Muscle of leg (tissue), 11 donors: ENCODE results near the gene ADAMTS5. TPM values are rescaled to one million over a fixed set of nuclear protein-coding genes. Genes with fewer than 3 reads are reported as not detected.

Source experiments
- DNase-seq: peaks from one replicate; pipeline ENCODE4 v3.0.0; 2013
- H3K27ac ChIP-seq: one replicate; pipeline ENCODE4 v1.5.1; 2013; ENCODE audit warnings: mild to moderate bottlenecking, low read length, control low read depth
- H3K27me3 ChIP-seq: one replicate; pipeline ENCODE4 v1.6.1; 2013; ENCODE audit warnings: low read length; ENCODE audit not compliant: control insufficient read depth, insufficient read depth
- H3K36me3 ChIP-seq: one replicate; pipeline ENCODE4 v1.6.1; 2013; ENCODE audit warnings: low read length; ENCODE audit not compliant: control insufficient read depth, insufficient read depth
- H3K4me1 ChIP-seq: one replicate; pipeline ENCODE4 v1.6.1; 2013; ENCODE audit warnings: low read length; ENCODE audit not compliant: control insufficient read depth, insufficient read depth
- H3K4me3 ChIP-seq: one replicate; pipeline ENCODE4 v1.5.1; 2013; ENCODE audit warnings: low read length, control low read depth
- H3K9me3 ChIP-seq: replicated peaks from 2 replicates; pipeline ENCODE4 v1.6.1; 2013; ENCODE audit warnings: low read depth, low read length; ENCODE audit not compliant: control insufficient read depth
- WGBS: methylation state at CpG from one replicate; pipeline ENCODE4 v1.1.5; 2013; ENCODE audit warnings: missing lambda C conversion rate; ENCODE audit not compliant: insufficient coverage; 5-methylcytosine and 5-hydroxymethylcytosine counted together
- polyA plus RNA-seq, 8 donors: library from polyadenylated mRNA; unstranded; fragments of 120-200 nt; gene quantifications; one replicate each; pipeline versions ENCODE4 v1.2.1 to v1.2.3, GENCODE V29; 2013; ENCODE audit warnings: inconsistent platforms in 1 of 8, low replicate concordance in 1 of 8; ENCODE audit not compliant: insufficient read length in 8 of 8, insufficient read depth in 1 of 8
- total RNA-seq: library from RNA; stranded (reverse); fragments of 120-200 nt; gene quantifications from one replicate; pipeline ENCODE4 v1.2.4, GENCODE V29; 2013

Gene ADAMTS5
- total and polyA plus RNA-seq, 9 donors: 9.4 to 21.3 (median 13.4) TPM

DNA sequence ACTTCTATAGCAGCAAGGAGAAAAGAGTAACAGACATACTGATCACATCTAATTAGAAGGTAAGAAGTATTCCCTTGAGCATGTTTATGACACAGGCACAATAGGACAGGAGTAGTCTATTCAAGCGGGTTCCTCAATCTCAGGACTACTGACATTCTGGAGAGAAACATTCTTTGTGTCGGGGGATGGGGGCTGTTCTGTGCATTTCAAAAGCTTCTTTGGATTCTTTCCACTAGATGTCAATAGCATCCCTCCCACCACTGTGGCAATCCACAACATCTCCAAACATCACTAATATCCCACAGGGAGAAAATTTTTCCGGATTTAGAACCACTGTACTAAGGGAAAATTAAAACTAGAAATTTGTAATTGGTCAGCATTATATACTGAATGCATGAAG, 56.9 kb downstream of the ADAMTS5 start:
- no CpG with 5 or more reads among the region's 3 CpGs for WGBS
- no peaks in the 10 kb centered on the region for H3K36me3 ChIP-seq
- no peak for DNase-seq

DNA sequence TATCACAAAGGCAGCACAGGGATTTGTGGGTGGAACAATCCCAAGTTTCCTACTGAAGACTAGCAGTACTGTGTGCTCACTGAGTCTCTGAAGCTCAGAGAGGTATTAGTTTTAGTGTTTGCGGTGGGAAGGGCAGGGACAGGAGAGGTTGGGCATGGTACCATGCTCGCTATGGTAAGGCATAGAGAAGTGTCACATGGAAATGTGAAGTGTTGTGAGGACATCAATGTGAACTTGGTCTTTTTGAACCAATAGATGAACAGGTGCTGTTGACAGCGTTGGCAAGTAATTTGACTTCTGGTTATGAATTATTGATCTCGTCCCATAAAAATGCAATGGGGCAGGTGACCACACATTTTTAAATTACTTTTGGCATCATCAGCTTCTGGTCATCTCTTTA, 65.9 kb downstream of the ADAMTS5 start:
- Histone ChIP-seq H3K9me3 (no peaks in the 10 kb centered on the region), H3K4me3 (no peak overlapping the region), H3K36me3 (no peaks in the 10 kb centered on the region), H3K27ac (no peak overlapping the region), H3K4me1 (no peaks in the 10 kb centered on the region), H3K27me3 (no peaks in the 10 kb centered on the region)
- WGBS: 80% methylated on average over 3 of the region's 4 CpGs
- no peak for DNase-seq

More for the DNA sequence above, 56.9 kb downstream of the ADAMTS5 start:
- Histone ChIP-seq H3K4me3 (no peak overlapping the region), H3K27ac (no peak overlapping the region), H3K9me3 (peaks cover 5% of the 10 kb centered on the region), H3K27me3 (no peaks in the 10 kb centered on the region), H3K4me1 (no peaks in the 10 kb centered on the region)

DNA sequence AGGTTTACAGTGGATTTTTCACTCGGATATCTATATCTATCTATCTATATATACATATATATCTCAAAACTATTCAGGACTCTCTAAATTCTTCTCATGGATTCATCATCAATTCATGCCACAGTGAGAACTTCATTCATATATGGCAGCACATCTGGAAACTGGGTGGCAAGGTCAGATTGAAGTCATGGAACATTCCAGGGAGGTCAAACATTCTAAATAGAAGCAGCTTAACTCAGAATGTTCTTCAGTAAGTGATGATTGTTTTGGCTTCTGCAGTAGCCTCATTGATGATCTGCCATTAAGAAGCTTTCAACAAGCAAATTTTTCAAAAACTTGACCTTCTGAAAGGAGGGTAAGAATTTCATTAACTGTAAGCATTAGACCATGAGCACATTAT, 74.7 kb downstream of the ADAMTS5 start:
- no CpG with 5 or more reads among the region's 1 CpG for whole genome bisulfite sequencing
- no peaks in the 10 kb centered on the region for H3K27me3 ChIP-seq
- no peak overlapping the region for H3K4me3 ChIP-seq
- no peaks in the 10 kb centered on the region for H3K9me3 ChIP-seq
- H3K27ac ChIP-seq: no peak overlapping the region
- H3K4me1 ChIP-seq: no peaks in the 10 kb centered on the region
- no peak for DNase-seq
- H3K36me3 ChIP-seq: no peaks in the 10 kb centered on the region

DNA sequence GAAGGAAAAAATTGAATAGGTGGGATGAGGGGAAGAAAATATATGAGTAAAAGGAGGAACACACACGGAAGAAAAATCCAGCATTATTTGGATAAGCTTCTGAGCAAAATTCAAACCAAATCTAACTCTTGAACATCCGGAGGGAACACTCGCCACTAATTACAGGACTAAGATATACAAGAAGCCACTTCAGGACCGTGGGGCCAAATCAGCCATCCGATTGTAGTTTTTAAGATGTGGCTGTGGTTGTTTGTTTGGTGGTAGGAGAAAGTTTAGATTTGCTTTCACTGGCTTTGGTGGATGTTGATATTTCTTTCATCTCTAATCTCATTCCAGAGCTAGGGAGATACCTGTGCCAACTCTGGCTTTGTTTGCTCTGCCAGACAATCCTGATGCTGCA, 78.0 kb downstream of the ADAMTS5 start:
- WGBS: no CpG with 5 or more reads among the region's 5 CpGs
- Histone ChIP-seq H3K36me3 (no peaks in the 10 kb centered on the region), H3K4me3 (no peak overlapping the region), H3K27ac (no peak overlapping the region), H3K4me1 (no peaks in the 10 kb centered on the region), H3K27me3 (no peaks in the 10 kb centered on the region), H3K9me3 (no peaks in the 10 kb centered on the region)
- DNase-seq: no peak

DNA sequence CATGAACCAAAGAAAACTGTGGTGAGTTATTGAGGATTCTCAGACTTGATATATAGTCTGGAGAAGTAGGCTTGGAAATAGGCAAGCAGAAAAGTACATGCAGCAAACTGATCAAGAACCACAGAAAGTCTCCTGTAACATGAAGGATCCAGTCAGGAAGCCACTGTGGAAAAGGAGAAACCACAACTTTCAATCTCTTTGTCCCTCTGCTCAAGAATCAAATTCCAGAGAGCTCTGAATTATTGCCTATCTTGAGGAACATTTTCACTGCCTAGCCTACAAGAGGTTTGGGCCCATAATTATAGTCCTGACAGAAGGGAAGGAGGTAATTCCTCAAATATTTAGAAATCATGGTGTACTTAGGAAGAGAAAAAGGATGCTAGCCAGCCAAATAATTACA, 78.6 kb downstream of the ADAMTS5 start:
- DNase-seq: no peak
- H3K27ac ChIP-seq: no peak overlapping the region
- H3K27me3 ChIP-seq: no peaks in the 10 kb centered on the region
- H3K4me3 ChIP-seq: no peak overlapping the region
- no peaks in the 10 kb centered on the region for H3K4me1 ChIP-seq
- no peaks in the 10 kb centered on the region for H3K9me3 ChIP-seq
- H3K36me3 ChIP-seq: no peaks in the 10 kb centered on the region

DNA sequence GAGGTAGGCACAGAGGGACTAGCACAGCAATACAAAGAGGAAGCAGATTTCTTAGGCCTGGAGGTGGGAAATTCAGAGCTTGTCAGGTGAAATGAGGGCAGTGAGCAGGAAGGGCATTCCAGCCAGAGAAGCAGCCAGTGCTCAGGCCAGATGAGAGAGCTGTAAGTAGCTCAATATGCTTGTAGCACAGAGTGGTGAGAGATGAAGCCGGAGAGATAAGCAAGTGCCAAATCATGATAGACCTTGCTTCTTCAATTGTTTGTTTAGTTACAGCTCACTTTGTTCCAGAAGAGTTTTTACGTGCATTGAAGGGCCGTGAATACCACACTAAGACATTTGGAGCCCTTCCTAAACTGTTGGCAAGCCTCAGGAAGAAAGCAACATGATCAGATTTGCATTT, 79.6 kb downstream of the ADAMTS5 start:
- Histone ChIP-seq H3K4me1 (no peaks in the 10 kb centered on the region), H3K27ac (no peak overlapping the region), H3K36me3 (no peaks in the 10 kb centered on the region), H3K4me3 (no peak overlapping the region), H3K9me3 (no peaks in the 10 kb centered on the region), H3K27me3 (no peaks in the 10 kb centered on the region)
- no peak for DNase-seq
- WGBS: 60% methylated on average over 1 of the region's 3 CpGs

DNA sequence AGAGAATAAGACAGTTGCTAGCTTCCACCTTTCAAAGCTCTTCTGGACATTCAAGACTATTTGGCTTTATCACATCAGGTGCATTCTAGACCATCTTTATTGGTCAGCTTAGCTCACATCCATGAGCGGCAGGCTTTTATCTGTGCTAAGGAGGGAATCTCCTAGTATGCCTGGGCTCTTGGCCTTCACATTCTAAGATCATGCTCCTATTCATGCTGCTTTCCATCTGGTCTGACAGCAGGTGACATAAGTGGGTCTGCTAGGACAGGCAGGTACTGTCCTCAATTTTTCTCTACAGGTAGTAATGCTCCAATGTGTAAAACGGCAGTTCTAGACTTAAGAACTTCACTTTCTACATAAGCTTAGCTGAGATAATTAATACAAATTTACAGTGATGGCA, 82.5 kb downstream of the ADAMTS5 start:
- Histone ChIP-seq H3K4me3 (no peak overlapping the region), H3K27ac (no peak overlapping the region), H3K27me3 (no peaks in the 10 kb centered on the region), H3K9me3 (no peaks in the 10 kb centered on the region), H3K36me3 (no peaks in the 10 kb centered on the region), H3K4me1 (no peaks in the 10 kb centered on the region)
- DNase-seq: no peak
- WGBS: 100% methylated on average over 1 of the region's 2 CpGs

DNA sequence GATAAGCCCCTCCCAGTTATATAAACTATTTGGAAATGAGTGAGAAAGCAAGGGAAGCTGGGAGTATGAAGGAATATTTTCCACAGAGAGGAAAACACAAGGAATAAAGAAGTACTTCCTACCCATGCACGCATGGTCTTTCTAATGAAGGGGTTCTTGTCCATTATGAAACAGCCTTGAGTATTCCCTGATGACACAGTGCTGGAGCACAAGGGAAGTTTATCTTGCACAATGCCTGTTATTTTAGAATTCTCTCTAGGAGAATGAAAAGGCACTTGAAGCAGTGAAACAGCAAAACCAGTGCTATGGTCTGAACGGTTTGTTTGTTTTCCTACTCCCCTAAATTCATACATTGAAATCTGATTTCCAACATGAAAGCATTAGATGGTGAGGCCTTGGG, 83.1 kb downstream of the ADAMTS5 start:
- no CpG with 5 or more reads among the region's 2 CpGs for WGBS
- DNase-seq: no peak
- no peak overlapping the region for H3K27ac ChIP-seq
- no peaks in the 10 kb centered on the region for H3K9me3 ChIP-seq
- H3K27me3 ChIP-seq: no peaks in the 10 kb centered on the region
- H3K4me1 ChIP-seq: no peaks in the 10 kb centered on the region
- no peaks in the 10 kb centered on the region for H3K36me3 ChIP-seq
- no peak overlapping the region for H3K4me3 ChIP-seq

DNA sequence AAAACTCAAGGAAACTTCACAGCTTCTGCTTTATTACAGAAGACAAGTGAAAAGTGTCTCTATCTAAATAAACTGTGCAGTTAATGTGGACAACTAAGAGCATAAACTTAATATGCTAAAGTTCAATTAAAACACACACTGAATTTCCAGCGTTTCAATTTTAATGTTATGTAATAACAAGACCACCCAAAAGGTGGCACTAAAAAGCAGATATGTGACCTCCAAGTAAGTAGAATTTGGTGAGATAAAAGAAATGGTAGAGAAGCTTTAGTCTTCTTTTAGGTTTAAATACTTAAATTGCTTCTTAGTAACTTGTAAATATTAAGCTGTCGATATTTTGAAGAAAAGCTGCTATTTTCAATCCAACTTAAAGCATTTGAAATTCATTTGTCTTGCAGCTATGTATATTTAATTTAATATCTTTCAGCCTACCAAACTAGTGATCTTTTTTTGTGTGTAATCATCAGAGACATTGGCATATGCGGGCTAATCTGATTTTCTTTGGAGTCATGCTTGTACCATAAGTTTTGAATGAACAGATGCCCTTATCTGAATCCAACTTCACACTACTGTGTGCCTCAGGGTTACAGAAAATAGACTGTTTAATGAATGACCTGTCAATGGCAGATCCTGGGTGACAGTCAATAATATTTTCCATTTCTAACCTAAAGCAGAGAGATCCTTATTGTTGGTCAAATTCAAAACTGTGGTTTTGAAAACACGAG, 85.2 kb downstream of the ADAMTS5 start:
- Histone ChIP-seq H3K27ac (no peak overlapping the region), H3K36me3 (no peaks in the 10 kb centered on the region), H3K4me1 (no peaks in the 10 kb centered on the region), H3K9me3 (no peaks in the 10 kb centered on the region), H3K4me3 (no peak overlapping the region), H3K27me3 (no peaks in the 10 kb centered on the region)
- WGBS: no CpG with 5 or more reads among the region's 4 CpGs
- peak; percentile 43 for DNase-seq

DNA sequence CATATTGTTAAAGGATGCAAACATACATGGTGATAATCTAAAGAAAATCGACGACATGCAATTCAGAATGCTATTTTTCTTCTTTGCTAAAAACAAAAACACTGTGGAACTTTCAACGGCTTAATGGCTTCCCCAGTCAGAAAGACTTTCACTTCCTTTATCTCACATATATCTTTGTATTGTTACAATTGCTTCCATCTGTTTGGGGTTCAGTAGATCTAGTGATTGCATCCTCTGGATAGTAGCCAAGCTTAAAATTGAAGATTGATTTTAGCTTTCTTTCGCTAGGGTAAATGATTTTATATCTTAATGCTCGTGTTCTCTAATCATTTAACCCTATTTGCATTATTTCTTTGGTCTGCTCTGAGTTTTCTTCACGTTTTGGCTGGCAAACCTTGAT, 89.9 kb downstream of the ADAMTS5 start:
- no peaks in the 10 kb centered on the region for H3K27me3 ChIP-seq
- no peaks in the 10 kb centered on the region for H3K36me3 ChIP-seq
- no peak overlapping the region for H3K4me3 ChIP-seq
- DNase-seq: peak; percentile 48
- no peak overlapping the region for H3K27ac ChIP-seq
- no CpG with 5 or more reads among the region's 6 CpGs for WGBS
- no peaks in the 10 kb centered on the region for H3K4me1 ChIP-seq
- peaks cover 8% of the 10 kb centered on the region for H3K9me3 ChIP-seq

DNA sequence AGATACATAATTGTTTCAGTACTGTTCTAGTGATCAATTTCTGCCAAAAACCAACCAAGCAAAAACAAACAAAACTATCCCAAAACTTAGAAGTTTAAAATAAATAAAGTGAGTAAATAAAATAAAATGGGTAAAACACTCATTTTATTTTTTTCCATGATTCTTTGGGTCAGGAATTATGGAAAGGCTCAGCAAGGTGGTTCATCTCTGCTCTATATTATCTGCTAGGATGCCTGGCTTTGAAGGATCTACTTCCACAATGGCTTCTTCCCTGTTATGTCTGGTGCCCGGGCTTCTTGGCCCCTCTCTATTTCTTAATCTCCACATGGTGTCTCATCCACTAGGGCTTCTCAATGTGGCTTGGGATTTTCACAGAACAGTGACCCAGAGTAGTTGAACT, 92.5 kb downstream of the ADAMTS5 start:
- Histone ChIP-seq H3K9me3 (peaks cover 8% of the 10 kb centered on the region), H3K27ac (no peak overlapping the region), H3K4me1 (no peaks in the 10 kb centered on the region), H3K4me3 (no peak overlapping the region), H3K27me3 (no peaks in the 10 kb centered on the region), H3K36me3 (no peaks in the 10 kb centered on the region)
- no peak for DNase-seq
- 100% methylated on average over 1 of the region's 1 CpG for WGBS
